ENCODE measurements around the gene RBMS1.

RBMS1 gene

GRCh38 chr2:160257041-160257742 is 236.4 kb downstream of the RBMS1 start:
- Histone ChIP-seq H3K27me3 (ENCODE audit: control insufficient read depth, low read length) (peaks cover 3% of the 10 kb centered on the region; the same call in 1 of the 2 replicates), H3K9me3 (ENCODE audit: control insufficient read depth, insufficient read depth, low read length) (no peaks in the 10 kb centered on the region), H3K4me2 (ENCODE audit: low read length) (no peak overlapping the region), H3F3A (ENCODE audit: control insufficient read depth, insufficient read depth) (no peaks in the 10 kb centered on the region), H3K4me3 (ENCODE audit: low read length) (no peak overlapping the region), H3K27ac (ENCODE audit: low read depth, low read length) (no peak overlapping the region), H3K79me2 (ENCODE audit: control insufficient read depth, low read length) (no peaks in the 10 kb centered on the region), H3K9me2 (replicated peaks; ENCODE audit: control insufficient read depth, low read length) (no peaks in the 10 kb centered on the region), H3K36me3 (ENCODE audit: control insufficient read depth, low read length) (no peaks in the 10 kb centered on the region), H4K20me1 (ENCODE audit: control insufficient read depth, insufficient read depth, low read depth, low read length) (no peaks in the 10 kb centered on the region), H3K4me1 (ENCODE audit: control insufficient read depth, low read length) (no peaks in the 10 kb centered on the region)
- TF ChIP-seq EZH2phosphoT487 (IDR thresholded peaks at IDR 0.05; ENCODE audit: borderline replicate concordance, low read length) (no peak), CTCF (IDR thresholded peaks at IDR 0.05; ENCODE audit: low read depth, low read length, poor library complexity, severe bottlenecking) (no peak)

- H3K27me3 ChIP-seq (ENCODE audit: control insufficient read depth, low read length): peaks cover 3% of the 10 kb centered on the region; the same call in 1 of the 2 replicates
- no peaks in the 10 kb centered on the region for H3K9me2 ChIP-seq (replicated peaks; ENCODE audit: control insufficient read depth, low read length)
- H3K79me2 ChIP-seq (ENCODE audit: control insufficient read depth, low read length): no peaks in the 10 kb centered on the region
- H3K4me1 ChIP-seq (ENCODE audit: control insufficient read depth, low read length): no peaks in the 10 kb centered on the region
- no peaks in the 10 kb centered on the region for H3F3A ChIP-seq (ENCODE audit: control insufficient read depth, insufficient read depth)
- H3K27ac ChIP-seq (ENCODE audit: low read depth, low read length): no peak overlapping the region
- H3K9me3 ChIP-seq (ENCODE audit: control insufficient read depth, insufficient read depth, low read length): no peaks in the 10 kb centered on the region
- no peak overlapping the region for H3K4me2 ChIP-seq (ENCODE audit: low read length)
- no peaks in the 10 kb centered on the region for H4K20me1 ChIP-seq (ENCODE audit: control insufficient read depth, insufficient read depth, low read depth, low read length)
- no peaks in the 10 kb centered on the region for H3K36me3 ChIP-seq (ENCODE audit: control insufficient read depth, low read length)
- H3K4me3 ChIP-seq (ENCODE audit: low read length): no peak overlapping the region
- TF ChIP-seq CTCF (IDR thresholded peaks at IDR 0.05; ENCODE audit: low read depth, low read length, poor library complexity, severe bottlenecking): no peak
- TF ChIP-seq EZH2phosphoT487 (IDR thresholded peaks at IDR 0.05; ENCODE audit: borderline replicate concordance, low read length): no peak
Observed at GRCh38 chr2:160256507-160256906, 237.1 kb downstream of the RBMS1 start.

- Histone ChIP-seq H3K27me3 (ENCODE audit: control insufficient read depth, low read length) (peaks cover 3% of the 10 kb centered on the region; the same call in 1 of the 2 replicates), H3K4me3 (ENCODE audit: low read length) (no peak overlapping the region), H3K27ac (ENCODE audit: low read depth, low read length) (no peak overlapping the region), H4K20me1 (ENCODE audit: control insufficient read depth, insufficient read depth, low read depth, low read length) (no peaks in the 10 kb centered on the region), H3K4me2 (ENCODE audit: low read length) (no peak overlapping the region), H3K4me1 (ENCODE audit: control insufficient read depth, low read length) (no peaks in the 10 kb centered on the region), H3K79me2 (ENCODE audit: control insufficient read depth, low read length) (no peaks in the 10 kb centered on the region), H3K36me3 (ENCODE audit: control insufficient read depth, low read length) (no peaks in the 10 kb centered on the region), H3F3A (ENCODE audit: control insufficient read depth, insufficient read depth) (no peaks in the 10 kb centered on the region), H3K9me3 (ENCODE audit: control insufficient read depth, insufficient read depth, low read length) (no peaks in the 10 kb centered on the region), H3K9me2 (replicated peaks; ENCODE audit: control insufficient read depth, low read length) (no peaks in the 10 kb centered on the region)
- TF ChIP-seq CTCF (IDR thresholded peaks at IDR 0.05; ENCODE audit: low read depth, low read length, poor library complexity, severe bottlenecking) (no peak), EZH2phosphoT487 (IDR thresholded peaks at IDR 0.05; ENCODE audit: borderline replicate concordance, low read length) (no peak)
Observed at GRCh38 chr2:160255408-160255807, 238.2 kb downstream of the RBMS1 start.

Measured in DOHH2 (cell line).